HG02623 (cell line): ENCODE data around the gene AMN1.
"Not testable (repeated sequence)": the region's sequence is repeated elsewhere in the genome, so short reads cannot be mapped to it uniquely, and the experiment has no call there.

Source experiments
- ATAC-seq: cut with Tn5 transposase; IDR thresholded peaks from one replicate; pipeline ENCODE4 v1.9.1; 2021; ENCODE audit warnings: moderate library complexity; ENCODE audit not compliant: unreplicated experiment

The AMN1 gene

GRCh38 chr12:31687101-31687527 lies 41.7 kb downstream of the AMN1 start:
- ATAC-seq, result peak; percentile 76

- no peak for ATAC-seq
Observed at GRCh38 chr12:31685801-31686200, 43.0 kb downstream of the AMN1 start.

GRCh38 chr12:31682136-31682962 lies 46.5 kb downstream of the AMN1 start:
- peak; percentile 77 for ATAC-seq

GRCh38 chr12:31672521-31672920 lies 56.3 kb downstream of the AMN1 start:
- no peak for ATAC-seq

- ATAC-seq, result not testable (repeated sequence)
Observed at GRCh38 chr12:31669582-31669981, 59.2 kb downstream of the AMN1 start.

- no peak for ATAC-seq
Observed at GRCh38 chr12:31669020-31669419, 59.8 kb downstream of the AMN1 start.

- ATAC-seq, result no peak
Observed at GRCh38 chr12:31664038-31664437, 64.8 kb downstream of the AMN1 start.

- no peak for ATAC-seq
Observed at GRCh38 chr12:31663576-31663975, 65.2 kb downstream of the AMN1 start.

- ATAC-seq, result no peak
Observed at GRCh38 chr12:31662176-31662849, 66.5 kb downstream of the AMN1 start.

- ATAC-seq, result peak; percentile 97
Observed at GRCh38 chr12:31659087-31659942, 69.5 kb downstream of the AMN1 start, which contains the start of gene ETFBKMT. Gene ETFBKMT, plus strand, starts transcription at chr12:31659688. Its CDS starts 2,266 bp downstream, at chr12:31661954.

- no peak for ATAC-seq
Observed at GRCh38 chr12:31658471-31659086, 70.2 kb downstream of the AMN1 start.

- no peak for ATAC-seq
Observed at GRCh38 chr12:31655792-31656191, 73.0 kb downstream of the AMN1 start.

GRCh38 chr12:31655208-31655607 lies 73.6 kb downstream of the AMN1 start:
- no peak for ATAC-seq

- ATAC-seq, result no peak
Observed at GRCh38 chr12:31651893-31652521, 76.8 kb downstream of the AMN1 start.

GRCh38 chr12:31650918-31651317 lies 77.9 kb downstream of the AMN1 start:
- ATAC-seq, result no peak

- no peak for ATAC-seq
Observed at GRCh38 chr12:31647086-31647491, 81.7 kb downstream of the AMN1 start.

- ATAC-seq, result no peak
Observed at GRCh38 chr12:31645924-31646323, 82.9 kb downstream of the AMN1 start.

GRCh38 chr12:31644536-31644935 lies 84.3 kb downstream of the AMN1 start:
- no peak for ATAC-seq

GRCh38 chr12:31641509-31642090 lies 87.2 kb downstream of the AMN1 start:
- no peak for ATAC-seq

GRCh38 chr12:31634620-31635019 lies 94.2 kb downstream of the AMN1 start:
- ATAC-seq, result no peak
